ENCODE results near the gene ADH1B.
"Not testable (repeated sequence)": the region's sequence is repeated elsewhere in the genome, so short reads cannot be mapped to it uniquely, and the experiment has no call there.

ADH1B gene

GRCh38 chr4:99323756-99324155 is 2.6 kb upstream of the ADH1B start:
- H3K27ac ChIP-seq: no peak overlapping the region
- TF ChIP-seq, protein P1, sequence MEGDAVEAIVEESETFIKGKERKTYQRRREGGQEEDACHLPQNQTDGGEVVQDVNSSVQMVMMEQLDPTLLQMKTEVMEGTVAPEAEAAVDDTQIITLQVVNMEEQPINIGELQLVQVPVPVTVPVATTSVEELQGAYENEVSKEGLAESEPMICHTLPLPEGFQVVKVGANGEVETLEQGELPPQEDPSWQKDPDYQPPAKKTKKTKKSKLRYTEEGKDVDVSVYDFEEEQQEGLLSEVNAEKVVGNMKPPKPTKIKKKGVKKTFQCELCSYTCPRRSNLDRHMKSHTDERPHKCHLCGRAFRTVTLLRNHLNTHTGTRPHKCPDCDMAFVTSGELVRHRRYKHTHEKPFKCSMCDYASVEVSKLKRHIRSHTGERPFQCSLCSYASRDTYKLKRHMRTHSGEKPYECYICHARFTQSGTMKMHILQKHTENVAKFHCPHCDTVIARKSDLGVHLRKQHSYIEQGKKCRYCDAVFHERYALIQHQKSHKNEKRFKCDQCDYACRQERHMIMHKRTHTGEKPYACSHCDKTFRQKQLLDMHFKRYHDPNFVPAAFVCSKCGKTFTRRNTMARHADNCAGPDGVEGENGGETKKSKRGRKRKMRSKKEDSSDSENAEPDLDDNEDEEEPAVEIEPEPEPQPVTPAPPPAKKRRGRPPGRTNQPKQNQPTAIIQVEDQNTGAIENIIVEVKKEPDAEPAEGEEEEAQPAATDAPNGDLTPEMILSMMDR (conservative IDR thresholded peaks at IDR 0.05): no peak
- no peak for TF ChIP-seq ZFX (IDR thresholded peaks at IDR 0.05)

GRCh38 chr4:99317811-99318210 is 3.4 kb downstream of the ADH1B start:
- not testable (repeated sequence) for H3K27ac ChIP-seq

DNA sequence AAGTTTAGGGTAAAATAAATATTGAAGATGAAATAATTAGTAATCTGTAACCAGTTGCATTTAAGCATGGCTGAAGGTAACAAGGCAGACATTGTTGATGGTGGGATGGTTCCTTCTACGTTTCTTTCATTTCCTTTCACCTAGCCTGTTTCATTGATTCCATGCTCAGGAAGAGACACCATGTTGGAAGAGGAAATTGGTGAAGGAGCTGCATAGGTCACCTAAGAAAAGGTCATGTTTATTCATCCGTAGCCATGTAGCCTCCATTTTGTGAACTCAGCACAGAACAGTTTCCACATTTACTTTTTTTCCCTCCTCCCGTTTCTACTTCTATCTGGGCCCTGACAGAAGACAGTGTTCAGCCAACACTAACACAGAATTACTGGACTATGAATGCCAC is 3.8 kb downstream of the ADH1B start:
- H3K27ac ChIP-seq: no peak overlapping the region
- TF ChIP-seq, protein P1 (conservative IDR thresholded peaks at IDR 0.05): no peak
- TF ChIP-seq ZFX (IDR thresholded peaks at IDR 0.05): no peak

DNA sequence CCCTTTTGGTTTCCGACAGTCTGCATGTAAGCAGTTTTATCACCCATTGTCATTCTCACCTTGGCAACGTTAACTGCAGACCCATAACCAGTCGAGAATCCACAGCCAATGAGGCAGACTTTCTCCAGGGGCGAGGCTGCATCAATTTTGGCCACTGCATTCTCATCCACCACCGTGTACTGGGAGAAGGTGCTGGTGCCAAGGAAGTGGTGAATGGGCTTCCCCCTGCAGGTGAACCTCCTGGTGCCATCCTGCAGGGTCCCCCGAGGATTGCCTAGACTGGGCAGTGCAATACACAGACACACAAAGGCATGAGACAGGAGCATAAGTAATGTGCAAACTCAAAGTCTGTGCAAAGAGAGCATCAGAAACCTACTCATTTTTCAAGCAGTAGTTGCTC is 5.4 kb downstream of the ADH1B start:
- TF ChIP-seq, protein P1 (conservative IDR thresholded peaks at IDR 0.05): no peak
- no peak for TF ChIP-seq ZFX (IDR thresholded peaks at IDR 0.05)
- no peak overlapping the region for H3K27ac ChIP-seq

GRCh38 chr4:99314211-99314610 is 7.0 kb downstream of the ADH1B start:
- TF ChIP-seq ZFX (IDR thresholded peaks at IDR 0.05): no peak
- no peak overlapping the region for H3K27ac ChIP-seq

GRCh38 chr4:99310389-99310788 is 10.8 kb downstream of the ADH1B start:
- H3K27ac ChIP-seq: no peak overlapping the region
- TF ChIP-seq, protein P1 (conservative IDR thresholded peaks at IDR 0.05): no peak
- TF ChIP-seq ZFX (IDR thresholded peaks at IDR 0.05): no peak

DNA sequence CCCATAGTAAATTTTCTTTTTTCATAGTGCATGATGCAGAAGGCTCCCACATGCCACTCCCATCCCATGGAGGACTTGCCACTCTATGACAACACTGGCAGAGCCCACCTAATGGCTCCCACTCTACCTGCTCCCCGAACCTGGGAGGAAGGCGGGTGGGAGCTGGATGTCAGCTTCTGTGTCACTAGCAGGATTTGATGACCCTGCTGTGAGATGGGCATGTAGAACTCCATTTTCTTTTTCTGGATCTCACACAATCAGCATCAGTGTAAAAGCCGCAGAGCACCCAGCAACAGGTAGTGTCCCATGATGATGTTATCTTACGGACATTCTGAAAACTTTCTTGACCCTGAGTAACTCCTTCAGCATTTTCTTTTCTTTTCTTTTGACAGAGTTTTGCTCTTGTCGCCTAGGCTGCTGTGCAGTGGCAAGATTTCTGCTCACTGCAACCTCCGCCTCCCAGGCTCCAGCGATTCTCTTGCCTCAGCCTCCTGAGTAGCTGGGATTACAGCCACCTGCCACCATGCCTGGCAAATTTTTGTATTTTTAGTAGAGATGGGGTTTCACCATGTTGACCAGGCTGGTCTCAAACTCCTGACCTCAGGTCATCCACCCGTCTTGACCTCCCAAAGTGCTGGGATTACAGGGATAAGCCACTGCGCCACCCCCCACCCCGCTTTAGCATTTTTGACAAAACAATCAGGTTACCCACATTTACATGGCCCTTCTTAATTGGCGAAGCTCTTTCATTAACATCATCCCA is 15.4 kb downstream of the ADH1B start:
- H3K27ac ChIP-seq: no peak overlapping the region
- no peak for TF ChIP-seq ZFX (IDR thresholded peaks at IDR 0.05)

DNA sequence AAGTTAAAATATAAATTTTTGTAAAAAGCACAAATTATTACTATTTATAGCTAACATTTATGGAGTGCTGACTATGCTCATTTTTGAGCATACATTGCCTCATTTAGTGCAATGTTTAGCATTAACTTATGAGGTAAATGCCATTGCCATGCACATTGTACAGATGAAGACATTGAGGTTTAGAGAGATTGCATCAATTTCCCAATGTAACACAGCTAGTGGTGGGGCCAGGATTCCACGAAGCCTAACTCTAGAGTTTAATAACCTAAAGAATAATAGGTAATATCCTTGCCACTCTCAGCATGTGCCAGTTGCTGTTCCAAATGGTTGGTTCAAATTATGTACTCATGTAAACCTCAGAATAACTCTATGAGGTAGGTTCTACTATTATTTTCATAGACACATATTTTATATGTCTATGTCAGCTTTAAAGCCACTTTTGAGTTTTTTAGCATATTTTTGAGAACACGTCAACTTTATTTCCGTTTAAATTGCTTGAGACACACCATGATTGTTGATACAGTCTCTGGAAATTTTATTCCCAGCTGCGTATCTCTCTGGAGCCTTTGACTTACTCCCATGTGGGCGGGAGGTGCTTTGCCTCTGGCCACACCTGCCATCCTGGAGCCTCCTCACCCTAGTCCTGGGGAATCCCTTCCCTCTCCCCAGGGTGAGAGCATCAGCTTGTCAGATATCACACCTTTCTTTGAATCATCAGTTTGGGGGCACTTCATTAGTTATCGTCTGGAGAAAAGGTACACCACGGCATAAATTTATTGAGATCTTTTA is 19.6 kb downstream of the ADH1B start:
- TF ChIP-seq, protein P1 (conservative IDR thresholded peaks at IDR 0.05): no peak
- no peak overlapping the region for H3K27ac ChIP-seq

DNA sequence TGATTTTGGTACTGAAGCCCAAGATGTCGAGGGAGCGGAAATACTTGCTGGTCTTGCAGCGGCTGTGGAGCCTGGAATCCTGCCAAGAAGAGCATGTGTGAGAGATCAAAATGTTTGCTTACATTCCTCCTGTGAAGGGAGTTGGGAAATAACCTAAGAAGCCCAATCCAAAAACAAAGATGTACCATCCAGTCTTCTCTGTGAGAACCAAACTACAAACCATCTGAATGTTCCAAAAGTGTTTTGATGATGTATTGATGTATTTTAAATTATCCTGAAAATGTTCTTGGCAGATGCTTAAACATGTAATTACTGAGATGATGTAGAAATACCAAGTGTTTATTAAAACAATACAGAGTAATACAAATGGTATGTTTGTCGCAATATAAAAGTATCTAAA is 20.3 kb downstream of the ADH1B start:
- no peak overlapping the region for H3K27ac ChIP-seq
- no peak for TF ChIP-seq ZFX (IDR thresholded peaks at IDR 0.05)
- TF ChIP-seq, protein P1 (conservative IDR thresholded peaks at IDR 0.05): no peak

Data from C4-2B (cell line).